Neural cell (in vitro differentiated cells): ENCODE results near the gene TNK2. TPM values are rescaled to one million over a fixed set of nuclear protein-coding genes. Genes with fewer than 3 reads are reported as not detected.
"Not testable (repeated sequence)": the region's sequence is repeated elsewhere in the genome, so short reads cannot be mapped to it uniquely, and the experiment has no call there.

Source experiments
- H2AFZ ChIP-seq: fragments of 200-600, 300-800 bp; sonication (generic), shearing (Covaris generic); 2 replicates; pipeline ENCODE4 v1.6.0; 2014; ENCODE audit warnings: low read depth, mild to moderate bottlenecking, antibody characterized with exemption, low read length, moderate library complexity
- H3F3A ChIP-seq: fragments of 200-600 bp; shearing (Covaris generic); 2 replicates; pipeline ENCODE4 v1.6.1; 2016; ENCODE audit warnings: mild to moderate bottlenecking, moderate library complexity, mixed read lengths, antibody characterized with exemption, low read length; ENCODE audit not compliant: insufficient read depth, poor library complexity, severe bottlenecking
- H3K27ac ChIP-seq: fragments of 200-600, 300-800 bp; sonication (generic), shearing (Covaris generic); 2 replicates; pipeline ENCODE4 v1.5.1; 2014; ENCODE audit warnings: mild to moderate bottlenecking, low read length, moderate library complexity
- H3K27me3 ChIP-seq: fragments of 300-800, 200-600 bp; sonication (generic), shearing (Covaris generic); 2 replicates; pipeline ENCODE4 v1.6.0; 2014; ENCODE audit warnings: mild to moderate bottlenecking, low read depth, low read length, moderate library complexity; ENCODE audit not compliant: insufficient read depth
- H3K36me3 ChIP-seq: fragments of 300-800, 200-600 bp; sonication (generic), shearing (Covaris generic); 2 replicates; pipeline ENCODE4 v1.5.1; 2014; ENCODE audit warnings: mild to moderate bottlenecking, antibody characterized with exemption, low read length, moderate library complexity; ENCODE audit not compliant: insufficient read depth
- H3K4me2 ChIP-seq: fragments of 300-800, 200-600 bp; sonication (generic), shearing (Covaris generic); 2 replicates; pipeline ENCODE4 v1.6.0; 2014; ENCODE audit warnings: mild to moderate bottlenecking, low read length
- H3K4me3 ChIP-seq: fragments of 300-800, 200-600 bp; sonication (generic), shearing (Covaris generic); 2 replicates; pipeline ENCODE4 v1.5.1; 2014; ENCODE audit warnings: mild to moderate bottlenecking, low read length, moderate library complexity
- H3K79me2 ChIP-seq: fragments of 200-600 bp; shearing (Covaris generic); replicated peaks from 2 replicates; pipeline ENCODE4 v1.6.0; 2014; ENCODE audit warnings: mild to moderate bottlenecking, low read length, moderate library complexity; ENCODE audit not compliant: insufficient read depth
- H3K9ac ChIP-seq: fragments of 300-800, 200-600 bp; sonication (generic), shearing (Covaris generic); 2 replicates; pipeline ENCODE4 v1.6.1; 2016; ENCODE audit warnings: mild to moderate bottlenecking, low read length, mixed read lengths
- H3K9me2 ChIP-seq: fragments of 200-600 bp; shearing (Covaris generic); 2 replicates; pipeline ENCODE4 v1.6.1; 2016; ENCODE audit warnings: mild to moderate bottlenecking, low read length, mixed read lengths; ENCODE audit not compliant: insufficient read depth
- H3K9me3 ChIP-seq: fragments of 200-600, 300-800 bp; sonication (generic), shearing (Covaris generic); 2 replicates; pipeline ENCODE4 v1.6.1; 2016; ENCODE audit warnings: mild to moderate bottlenecking, mixed run types, low read length, moderate library complexity, mixed read lengths
- H4K20me1 ChIP-seq: fragments of 200-600 bp; shearing (Covaris generic); 2 replicates; pipeline ENCODE4 v1.6.1; 2016; ENCODE audit warnings: mild to moderate bottlenecking, mixed run types; ENCODE audit not compliant: insufficient read depth
- CTCF ChIP-seq: fragments of 450-650 bp; IDR thresholded peaks from 2 replicates; pipeline ENCODE4 v1.5.1; 2014; ENCODE audit warnings: antibody characterized with exemption, mild to moderate bottlenecking, moderate library complexity; ENCODE audit not compliant: poor library complexity, severe bottlenecking
- EP300 ChIP-seq: fragments of 450-650 bp; conservative IDR thresholded peaks from 2 replicates; pipeline ENCODE4 v1.6.1; 2014; ENCODE audit warnings: antibody characterized with exemption, mild to moderate bottlenecking, moderate library complexity; ENCODE audit not compliant: poor library complexity, severe bottlenecking
- EZH2 ChIP-seq: fragments of 200-600, 300-800 bp; shearing (Covaris generic), sonication (generic); IDR thresholded peaks from 2 replicates; pipeline ENCODE4 v1.6.1; 2014; ENCODE audit warnings: antibody characterized with exemption, low read length, borderline replicate concordance, mild to moderate bottlenecking; ENCODE audit not compliant: insufficient read depth, poor library complexity, severe bottlenecking
- MXI1 ChIP-seq: fragments of 450-650 bp; conservative IDR thresholded peaks from 2 replicates; pipeline ENCODE4 v1.6.1; 2014; ENCODE audit warnings: antibody characterized with exemption, mild to moderate bottlenecking; ENCODE audit not compliant: poor library complexity, severe bottlenecking
- POLR2AphosphoS5 ChIP-seq: IDR thresholded peaks from 2 replicates; pipeline ENCODE4 v1.6.1; 2012
- RAD21 ChIP-seq: fragments of 450-650 bp; conservative IDR thresholded peaks from 2 replicates; pipeline ENCODE4 v1.6.1; 2014; ENCODE audit warnings: antibody characterized with exemption, mild to moderate bottlenecking, moderate library complexity
- REST ChIP-seq: IDR thresholded peaks from 2 replicates; pipeline ENCODE4 v1.6.1; 2012; ENCODE audit warnings: borderline replicate concordance
- SMC3 ChIP-seq: fragments of 450-650 bp; conservative IDR thresholded peaks from 2 replicates; pipeline ENCODE4 v1.6.1; 2014; ENCODE audit warnings: antibody characterized with exemption, mild to moderate bottlenecking, moderate library complexity; ENCODE audit not compliant: poor library complexity
- TAF1 ChIP-seq: IDR thresholded peaks from 2 replicates; pipeline ENCODE4 v1.6.1; 2012; ENCODE audit warnings: low read depth
- polyA plus RNA-seq: library from polyadenylated mRNA; depleted of rRNA; stranded (reverse); fragments of >200 nt; gene quantifications from 2 replicates; pipeline ENCODE4 v1.2.3, GENCODE V29; 2014

TNK2 gene
- polyA plus RNA-seq, 1 donor from 2014 or later = 16.3 TPM

GRCh38 chr3:195916291-195916690, 7.9 kb upstream of the TNK2 start:
- H3K36me3 ChIP-seq = no peaks in the 10 kb centered on the region

GRCh38 chr3:195914648-195915473, 6.5 kb upstream of the TNK2 start:
- Histone ChIP-seq H3K79me2 (no peaks in the 10 kb centered on the region), H2AFZ (no peak overlapping the region), H3F3A (no peaks in the 10 kb centered on the region), H4K20me1 (no peaks in the 10 kb centered on the region), H3K9me3 (no peaks in the 10 kb centered on the region), H3K4me2 (no peak overlapping the region), H3K9me2 (no peaks in the 10 kb centered on the region), H3K9ac (no peak overlapping the region), H3K27ac (no peak overlapping the region), H3K36me3 (no peaks in the 10 kb centered on the region), H3K4me3 (no peak overlapping the region), H3K27me3 (no peaks in the 10 kb centered on the region)
- TF ChIP-seq RAD21 (peak; percentile 72), REST (no peak), POLR2AphosphoS5 (peak; percentile 15), CTCF (peak; percentile 83), MXI1 (no peak), EP300 (no peak), SMC3 (peak; percentile 75), EZH2 (no peak), TAF1 (no peak)

More at GRCh38 chr3:195916291-195916690, 7.9 kb upstream of the TNK2 start:
- H3K9me2 ChIP-seq = no peaks in the 10 kb centered on the region
- no peaks in the 10 kb centered on the region for H3K79me2 ChIP-seq
- no peaks in the 10 kb centered on the region for H4K20me1 ChIP-seq
- H3K4me2 ChIP-seq = no peak overlapping the region
- H3K27me3 ChIP-seq = no peaks in the 10 kb centered on the region
- no peak overlapping the region for H3K27ac ChIP-seq
- no peaks in the 10 kb centered on the region for H3F3A ChIP-seq
- H3K9ac ChIP-seq = no peak overlapping the region
- H3K4me3 ChIP-seq = no peak overlapping the region
- no peaks in the 10 kb centered on the region for H3K9me3 ChIP-seq
- no peak overlapping the region for H2AFZ ChIP-seq
- TF ChIP-seq CTCF = no peak
- TF ChIP-seq EP300 = no peak
- no peak for TF ChIP-seq RAD21
- no peak for TF ChIP-seq POLR2AphosphoS5
- TF ChIP-seq SMC3 = no peak
- TF ChIP-seq MXI1 = no peak

GRCh38 chr3:195914146-195914545, 5.8 kb upstream of the TNK2 start:
- not testable (repeated sequence) for H3K27me3 ChIP-seq, H3K9me2 ChIP-seq, H3F3A ChIP-seq, H3K9me3 ChIP-seq, H3K9ac ChIP-seq, H3K79me2 ChIP-seq, H3K27ac ChIP-seq, H4K20me1 ChIP-seq, H3K4me2 ChIP-seq, H2AFZ ChIP-seq, H3K36me3 ChIP-seq, H3K4me3 ChIP-seq
